ENCODE results near the gene SYPL2.
"Not testable (repeated sequence)": the region's sequence is repeated elsewhere in the genome, so short reads cannot be mapped to it uniquely, and the experiment has no call there.

Gene SYPL2

GRCh38 chr1:109447524-109447923 lies 18.8 kb upstream of the SYPL2 start:
- Histone ChIP-seq H3K9me3 (ENCODE audit: control insufficient read depth, insufficient read depth, low read length) (no peaks in the 10 kb centered on the region; the same call in 1 of the 2 replicates), H3K4me1 (ENCODE audit: insufficient read depth, low read length) (no peaks in the 10 kb centered on the region), H3K9ac (ENCODE audit: low read depth, low read length) (no peak overlapping the region)

GRCh38 chr1:109454497-109455133 lies 11.7 kb upstream of the SYPL2 start:
- Histone ChIP-seq H3K36me3 (ENCODE audit: insufficient read depth, low read length) (no peaks in the 10 kb centered on the region), H3K9me3 (ENCODE audit: control insufficient read depth, insufficient read depth, low read length) (peaks cover 19% of the 10 kb centered on the region), H3K4me1 (ENCODE audit: insufficient read depth, low read length) (no peaks in the 10 kb centered on the region), H3K9ac (ENCODE audit: low read depth, low read length) (no peak overlapping the region)

More at GRCh38 chr1:109447524-109447923, 18.8 kb upstream of the SYPL2 start:
- H3K36me3 ChIP-seq (ENCODE audit: insufficient read depth, low read length): no peaks in the 10 kb centered on the region

- H3K9ac ChIP-seq (ENCODE audit: low read depth, low read length): no peak overlapping the region
- peaks cover 19% of the 10 kb centered on the region for H3K9me3 ChIP-seq (ENCODE audit: control insufficient read depth, insufficient read depth, low read length)
- H3K36me3 ChIP-seq (ENCODE audit: insufficient read depth, low read length): no peaks in the 10 kb centered on the region; the same call in 1 of the 2 replicates
These were observed 8.5 kb upstream of the SYPL2 start for GRCh38 chr1:109457819-109458218.

GRCh38 chr1:109466125-109466451 lies 258 bp upstream of the SYPL2 start:
- Histone ChIP-seq H3K9me3 (ENCODE audit: control insufficient read depth, insufficient read depth, low read length) (no peaks in the 10 kb centered on the region), H3K9ac (ENCODE audit: low read depth, low read length) (peak overlapping the region; percentile 87; the same call in 1 of the 2 replicates), H3K36me3 (ENCODE audit: insufficient read depth, low read length) (no peaks in the 10 kb centered on the region; the same call in 1 of the 2 replicates), H3K4me1 (ENCODE audit: insufficient read depth, low read length) (peaks cover 14% of the 10 kb centered on the region; the same call in 1 of the 2 replicates)

More at GRCh38 chr1:109457819-109458218, 8.5 kb upstream of the SYPL2 start:
- no peaks in the 10 kb centered on the region for H3K4me1 ChIP-seq (ENCODE audit: insufficient read depth, low read length)

GRCh38 chr1:109467301-109467777 lies 993 bp downstream of the SYPL2 start:
- H3K36me3 ChIP-seq (ENCODE audit: insufficient read depth, low read length): no peaks in the 10 kb centered on the region; the same call in 1 of the 2 replicates
- H3K9ac ChIP-seq (ENCODE audit: low read depth, low read length): peak overlapping the region; percentile 35; the same call in 1 of the 2 replicates

GRCh38 chr1:109468061-109468460 lies 1.7 kb downstream of the SYPL2 start:
- Histone ChIP-seq H3K9ac (ENCODE audit: low read depth, low read length) (no peak overlapping the region), H3K36me3 (ENCODE audit: insufficient read depth, low read length) (no peaks in the 10 kb centered on the region), H3K4me1 (ENCODE audit: insufficient read depth, low read length) (peaks cover 14% of the 10 kb centered on the region; the same call in 1 of the 2 replicates), H3K9me3 (ENCODE audit: control insufficient read depth, insufficient read depth, low read length) (no peaks in the 10 kb centered on the region)

More at GRCh38 chr1:109467301-109467777, 993 bp downstream of the SYPL2 start:
- Histone ChIP-seq H3K4me1 (ENCODE audit: insufficient read depth, low read length) (peaks cover 14% of the 10 kb centered on the region; the same call in 1 of the 2 replicates), H3K9me3 (ENCODE audit: control insufficient read depth, insufficient read depth, low read length) (no peaks in the 10 kb centered on the region)

- no peaks in the 10 kb centered on the region for H3K36me3 ChIP-seq (ENCODE audit: insufficient read depth, low read length)
- H3K9ac ChIP-seq (ENCODE audit: low read depth, low read length): no peak overlapping the region
- H3K4me1 ChIP-seq (ENCODE audit: insufficient read depth, low read length): peaks cover 14% of the 10 kb centered on the region; the same call in 1 of the 2 replicates
- H3K9me3 ChIP-seq (ENCODE audit: control insufficient read depth, insufficient read depth, low read length): no peaks in the 10 kb centered on the region
These were observed 2.6 kb downstream of the SYPL2 start for GRCh38 chr1:109468903-109469302.

GRCh38 chr1:109470245-109470644 lies 3.9 kb downstream of the SYPL2 start:
- Histone ChIP-seq H3K4me1 (ENCODE audit: insufficient read depth, low read length) (peaks cover 14% of the 10 kb centered on the region; the same call in 1 of the 2 replicates), H3K9me3 (ENCODE audit: control insufficient read depth, insufficient read depth, low read length) (no peaks in the 10 kb centered on the region), H3K36me3 (ENCODE audit: insufficient read depth, low read length) (no peaks in the 10 kb centered on the region), H3K9ac (ENCODE audit: low read depth, low read length) (no peak overlapping the region)

GRCh38 chr1:109472779-109473178 lies 6.4 kb downstream of the SYPL2 start:
- no peaks in the 10 kb centered on the region for H3K36me3 ChIP-seq (ENCODE audit: insufficient read depth, low read length)
- no peaks in the 10 kb centered on the region for H3K9me3 ChIP-seq (ENCODE audit: control insufficient read depth, insufficient read depth, low read length)
- no peak overlapping the region for H3K9ac ChIP-seq (ENCODE audit: low read depth, low read length)
- peaks cover 14% of the 10 kb centered on the region; the same call in 1 of the 2 replicates for H3K4me1 ChIP-seq (ENCODE audit: insufficient read depth, low read length)

GRCh38 chr1:109473284-109474057 lies 7.1 kb downstream of the SYPL2 start:
- not testable (repeated sequence) for H3K9me3 ChIP-seq (ENCODE audit: control insufficient read depth, insufficient read depth, low read length); H3K9ac ChIP-seq (ENCODE audit: low read depth, low read length); H3K36me3 ChIP-seq (ENCODE audit: insufficient read depth, low read length)
- H3K4me1 ChIP-seq (ENCODE audit: insufficient read depth, low read length): peaks cover 12% of the 10 kb centered on the region; the same call in 1 of the 2 replicates

- no peaks in the 10 kb centered on the region for H3K36me3 ChIP-seq (ENCODE audit: insufficient read depth, low read length)
- peaks cover 5% of the 10 kb centered on the region; the same call in 1 of the 2 replicates for H3K4me1 ChIP-seq (ENCODE audit: insufficient read depth, low read length)
- H3K9me3 ChIP-seq (ENCODE audit: control insufficient read depth, insufficient read depth, low read length): no peaks in the 10 kb centered on the region
- no peak overlapping the region for H3K9ac ChIP-seq (ENCODE audit: low read depth, low read length)
These were observed 8.4 kb downstream of the SYPL2 start for GRCh38 chr1:109474697-109475096.

GRCh38 chr1:109475261-109475660 lies 8.9 kb downstream of the SYPL2 start:
- Histone ChIP-seq H3K36me3 (ENCODE audit: insufficient read depth, low read length) (no peaks in the 10 kb centered on the region), H3K4me1 (ENCODE audit: insufficient read depth, low read length) (peaks cover 1% of the 10 kb centered on the region; the same call in 1 of the 2 replicates), H3K9me3 (ENCODE audit: control insufficient read depth, insufficient read depth, low read length) (no peaks in the 10 kb centered on the region), H3K9ac (ENCODE audit: low read depth, low read length) (no peak overlapping the region)

GRCh38 chr1:109476825-109477224 lies 10.5 kb downstream of the SYPL2 start:
- Histone ChIP-seq H3K36me3 (ENCODE audit: insufficient read depth, low read length) (no peaks in the 10 kb centered on the region), H3K9ac (ENCODE audit: low read depth, low read length) (no peak overlapping the region)

GRCh38 chr1:109477821-109478220 lies 11.5 kb downstream of the SYPL2 start:
- Histone ChIP-seq H3K36me3 (ENCODE audit: insufficient read depth, low read length) (no peaks in the 10 kb centered on the region), H3K4me1 (ENCODE audit: insufficient read depth, low read length) (no peaks in the 10 kb centered on the region), H3K9me3 (ENCODE audit: control insufficient read depth, insufficient read depth, low read length) (no peaks in the 10 kb centered on the region), H3K9ac (ENCODE audit: low read depth, low read length) (no peak overlapping the region)

More at GRCh38 chr1:109476825-109477224, 10.5 kb downstream of the SYPL2 start:
- H3K9me3 ChIP-seq (ENCODE audit: control insufficient read depth, insufficient read depth, low read length): no peaks in the 10 kb centered on the region
- H3K4me1 ChIP-seq (ENCODE audit: insufficient read depth, low read length): no peaks in the 10 kb centered on the region
